GM23248 (cell line): Measurements from ENCODE around the gene MRAS. TPM values are rescaled to one million over a fixed set of nuclear protein-coding genes. Genes with fewer than 3 reads are reported as not detected.

Experiments
- DNase-seq: peaks from one replicate; pipeline ENCODE4 v3.0.0-alpha.2; 2015
- H2AFZ ChIP-seq: fragments of 200-600 bp; sonication (generic); 2 replicates; pipeline ENCODE4 v1.6.1; 2016; ENCODE audit warnings: antibody characterized with exemption
- H3F3A ChIP-seq: fragments of 200-600 bp; sonication (generic); 2 replicates; pipeline ENCODE4 v1.6.1; 2016; ENCODE audit warnings: mild to moderate bottlenecking, antibody characterized with exemption, mixed run types; ENCODE audit not compliant: insufficient read depth
- H3K27ac ChIP-seq: fragments of 200-600 bp; sonication (generic); 2 replicates; pipeline ENCODE4 v1.5.1; 2016; ENCODE audit warnings: mild to moderate bottlenecking
- H3K27me3 ChIP-seq: fragments of 200-600 bp; sonication (generic); replicated peaks from 2 replicates; pipeline ENCODE4 v1.6.1; 2016; ENCODE audit warnings: mild to moderate bottlenecking; ENCODE audit not compliant: insufficient read depth
- H3K36me3 ChIP-seq: fragments of 200-600 bp; sonication (generic); 2 replicates; pipeline ENCODE4 v1.6.1; 2016; ENCODE audit warnings: low read depth, mild to moderate bottlenecking
- H3K4me1 ChIP-seq: fragments of 200-600 bp; sonication (generic); 2 replicates; pipeline ENCODE4 v1.6.1; 2016; ENCODE audit warnings: mild to moderate bottlenecking; ENCODE audit not compliant: insufficient read depth
- H3K4me2 ChIP-seq: fragments of 200-600 bp; sonication (generic); one replicate; pipeline ENCODE4 v1.6.1; 2016; ENCODE audit warnings: mild to moderate bottlenecking; ENCODE audit not compliant: unreplicated experiment
- H3K4me3 ChIP-seq: fragments of 200-600 bp; sonication (generic); 2 replicates; pipeline ENCODE4 v1.5.1; 2016; ENCODE audit warnings: mild to moderate bottlenecking
- H3K79me2 ChIP-seq: fragments of 200-600 bp; sonication (generic); 2 replicates; pipeline ENCODE4 v1.6.1; 2016; ENCODE audit warnings: mild to moderate bottlenecking; ENCODE audit not compliant: insufficient read depth
- H3K9ac ChIP-seq: fragments of 200-600 bp; sonication (generic); 2 replicates; pipeline ENCODE4 v1.6.1; 2016; ENCODE audit warnings: mild to moderate bottlenecking
- H3K9me2 ChIP-seq: fragments of 200-600 bp; sonication (generic); 2 replicates; pipeline ENCODE4 v1.6.1; 2016; ENCODE audit warnings: mixed run types, mild to moderate bottlenecking, moderate library complexity; ENCODE audit not compliant: insufficient read depth
- H3K9me3 ChIP-seq: fragments of 200-600 bp; sonication (generic); one replicate; pipeline ENCODE4 v1.6.1; 2017; ENCODE audit warnings: low read depth
- H4K20me1 ChIP-seq: fragments of 200-600 bp; sonication (generic); 2 replicates; pipeline ENCODE4 v1.6.0; 2016; ENCODE audit not compliant: insufficient read depth
- EZH2 ChIP-seq: fragments of 200-600 bp; sonication (generic); IDR thresholded peaks from 2 replicates; pipeline ENCODE4 v1.6.1; 2018; ENCODE audit warnings: antibody characterized with exemption, mild to moderate bottlenecking; ENCODE audit not compliant: insufficient read depth, poor library complexity, severe bottlenecking
- EZH2phosphoT487 ChIP-seq: fragments of 200-600 bp; sonication (generic); IDR thresholded peaks from 2 replicates; pipeline ENCODE4 v1.6.1; 2018; ENCODE audit warnings: antibody characterized with exemption, moderate library complexity, mild to moderate bottlenecking, low read depth; ENCODE audit not compliant: insufficient read depth
- WGBS, 2 experiments: methylation state at CpG; one replicate each; pipeline ENCODE4 v1.1.6; 2015 to 2017; ENCODE audit warnings: low lambda C conversion rate in 2 of 2, low coverage in 1 of 2; ENCODE audit errors: missing lambda C conversion rate in 2 of 2; 5-methylcytosine and 5-hydroxymethylcytosine counted together
- in situ Hi-C: fragments of 300-500 bp; cut with MboI; formaldehyde crosslinking; loops from 2 replicates; pipeline ENCODE4 v1.15.0; 2020
- polyA plus RNA-seq: library from polyadenylated mRNA; unstranded; fragments of >200 nt; fragmentation: Nextera tagmentation; extraction: Ambion mirVana; gene quantifications from 2 replicates; pipeline ENCODE4 v1.2.1, GENCODE V29; 2016
- total RNA-seq: library from RNA; depleted of rRNA; stranded (reverse); fragments of >200 nt; shearing (Covaris generic); gene quantifications from 2 replicates; pipeline ENCODE4 v1.2.3, GENCODE V29; 2014

Gene MRAS
- total and polyA plus RNA-seq, 2 experiments from 2014 or later = 54.9 to 65.1 TPM

- peaks cover 8% of the 10 kb centered on the region; the same call in 1 of the 2 replicates for H3K36me3 ChIP-seq
- H3K27ac ChIP-seq = no peak overlapping the region
- H3K9me3 ChIP-seq = no peaks in the 10 kb centered on the region
- in situ Hi-C loops = no loop called here
- no peaks in the 10 kb centered on the region for H3K27me3 ChIP-seq
- H3K79me2 ChIP-seq = peaks cover 76% of the 10 kb centered on the region
- WGBS, 2 experiments = 93 to 99% methylated on average over 5 of the region's 5 CpGs
- H3K4me1 ChIP-seq = peaks cover 18% of the 10 kb centered on the region
- H3K9me2 ChIP-seq = no peaks in the 10 kb centered on the region
- H3F3A ChIP-seq = peaks cover 12% of the 10 kb centered on the region
- H3K9ac ChIP-seq = no peak overlapping the region
- H3K4me2 ChIP-seq = no peak overlapping the region
- H2AFZ ChIP-seq = no peak overlapping the region
- H4K20me1 ChIP-seq = no peaks in the 10 kb centered on the region
- no peak overlapping the region for H3K4me3 ChIP-seq
- no peak for TF ChIP-seq EZH2phosphoT487
- TF ChIP-seq EZH2 = no peak
- no peak for DNase-seq
These were observed 30.0 kb downstream of the MRAS start for GRCh38 chr3:138378331-138378730.

- H3K4me3 ChIP-seq = no peak overlapping the region
- WGBS, 2 experiments = 92 to 100% methylated on average over 1 of the region's 1 CpG
- no peak overlapping the region for H3K9ac ChIP-seq
- H3K4me1 ChIP-seq = peaks cover 18% of the 10 kb centered on the region
- no peak for DNase-seq
- H3K4me2 ChIP-seq = no peak overlapping the region
- no peak overlapping the region for H2AFZ ChIP-seq
- H3K36me3 ChIP-seq = peaks cover 8% of the 10 kb centered on the region; the same call in 1 of the 2 replicates
- peaks cover 12% of the 10 kb centered on the region for H3F3A ChIP-seq
- H4K20me1 ChIP-seq = no peaks in the 10 kb centered on the region
- in situ Hi-C loops = no loop called here
- no peaks in the 10 kb centered on the region for H3K9me2 ChIP-seq
- H3K9me3 ChIP-seq = no peaks in the 10 kb centered on the region
- TF ChIP-seq EZH2 (no peak), EZH2phosphoT487 (no peak)
- H3K79me2 ChIP-seq = peaks cover 79% of the 10 kb centered on the region
- H3K27ac ChIP-seq = no peak overlapping the region
- H3K27me3 ChIP-seq = no peaks in the 10 kb centered on the region
These were observed 30.6 kb downstream of the MRAS start for GRCh38 chr3:138378990-138379389.

- Histone ChIP-seq H3K4me1 (peaks cover 18% of the 10 kb centered on the region), H2AFZ (peak overlapping the region; percentile 63), H3K9ac (peak overlapping the region; percentile 65), H3F3A (peaks cover 12% of the 10 kb centered on the region), H3K79me2 (peaks cover 82% of the 10 kb centered on the region), H3K27ac (peak overlapping the region; percentile 71), H3K9me3 (no peaks in the 10 kb centered on the region), H3K4me2 (peak overlapping the region; percentile 57), H3K9me2 (no peaks in the 10 kb centered on the region), H3K4me3 (no peak overlapping the region), H4K20me1 (no peaks in the 10 kb centered on the region), H3K36me3 (no peaks in the 10 kb centered on the region), H3K27me3 (no peaks in the 10 kb centered on the region)
- TF ChIP-seq EZH2 (no peak), EZH2phosphoT487 (no peak)
- DNase-seq = peak; percentile 39
- WGBS, 2 experiments = 37 to 51% methylated on average over 4 to 5 of the region's 5 CpGs
- in situ Hi-C loops = no loop called here
These were observed 33.1 kb downstream of the MRAS start for GRCh38 chr3:138381413-138381901.

GRCh38 chr3:138381950-138382715, 33.8 kb downstream of the MRAS start:
- peaks cover 18% of the 10 kb centered on the region for H3K4me1 ChIP-seq
- H3K79me2 ChIP-seq = peaks cover 82% of the 10 kb centered on the region
- H2AFZ ChIP-seq = peak overlapping the region; percentile 63
- in situ Hi-C loops = no loop called here
- no peaks in the 10 kb centered on the region for H3K27me3 ChIP-seq
- peak overlapping the region; percentile 71 for H3K27ac ChIP-seq
- DNase-seq = peak; percentile 75
- H3K4me2 ChIP-seq = peak overlapping the region; percentile 57
- peak overlapping the region; percentile 65 for H3K9ac ChIP-seq
- no peak overlapping the region for H3K4me3 ChIP-seq
- TF ChIP-seq EZH2phosphoT487 (no peak), EZH2 (no peak)
- no peaks in the 10 kb centered on the region for H3K36me3 ChIP-seq
- no peaks in the 10 kb centered on the region for H3K9me3 ChIP-seq
- no peaks in the 10 kb centered on the region for H3K9me2 ChIP-seq
- peaks cover 12% of the 10 kb centered on the region for H3F3A ChIP-seq
- 73 to 80% methylated on average over 3 of the region's 3 CpGs for WGBS, 2 experiments
- no peaks in the 10 kb centered on the region for H4K20me1 ChIP-seq
